ENCODE data around the gene PPARGC1A. TPM values are rescaled to one million over a fixed set of nuclear protein-coding genes. Genes with fewer than 3 reads are reported as not detected.

PPARGC1A gene
- total RNA-seq, 3 donors from 2014 or later: 4.0 to 7.9 (median 6.1) TPM

GRCh38 chr4:23929248-23929647 is 39.4 kb upstream of the PPARGC1A start:
- H3K9me3 ChIP-seq: no peaks in the 10 kb centered on the region
- TF ChIP-seq POLR2A (IDR thresholded peaks at IDR 0.05): no peak
- TF ChIP-seq POLR2AphosphoS5 (IDR thresholded peaks at IDR 0.05): no peak
- TF ChIP-seq CTCF (IDR thresholded peaks at IDR 0.05): no peak
- no peaks in the 10 kb centered on the region for H3K36me3 ChIP-seq
- no peak overlapping the region for H3K27ac ChIP-seq
- intact Hi-C loops (cut with DNase I; ENCODE audit: low total_unique reads): no loop called here
- H3K4me3 ChIP-seq: no peak overlapping the region
- no peaks in the 10 kb centered on the region for H3K27me3 ChIP-seq
- no peak for DNase-seq (ENCODE audit: low spot score in 2 of 2)
- peaks cover 3 to 7% of the 10 kb centered on the region in 2 donors for H3K4me1 ChIP-seq

GRCh38 chr4:23924556-23924955 is 34.7 kb upstream of the PPARGC1A start:
- intact Hi-C loops (cut with DNase I; ENCODE audit: low total_unique reads): no loop called here
- H3K4me3 ChIP-seq: no peak overlapping the region
- TF ChIP-seq POLR2AphosphoS5 (IDR thresholded peaks at IDR 0.05) (no peak), CTCF (IDR thresholded peaks at IDR 0.05) (no peak), POLR2A (IDR thresholded peaks at IDR 0.05) (no peak)
- no peak overlapping the region for H3K27ac ChIP-seq
- DNase-seq (ENCODE audit: low spot score in 2 of 2): no peak
- H3K27me3 ChIP-seq: no peaks in the 10 kb centered on the region
- no peaks in the 10 kb centered on the region for H3K4me1 ChIP-seq
- no peaks in the 10 kb centered on the region for H3K36me3 ChIP-seq
- no peaks in the 10 kb centered on the region for H3K9me3 ChIP-seq

GRCh38 chr4:23923840-23924239 is 34.0 kb upstream of the PPARGC1A start:
- DNase-seq (ENCODE audit: low spot score in 2 of 2): no peak
- Histone ChIP-seq H3K36me3 (no peaks in the 10 kb centered on the region), H3K27me3 (no peaks in the 10 kb centered on the region), H3K9me3 (no peaks in the 10 kb centered on the region), H3K27ac (no peak overlapping the region), H3K4me3 (no peak overlapping the region), H3K4me1 (no peaks in the 10 kb centered on the region)
- TF ChIP-seq POLR2AphosphoS5 (IDR thresholded peaks at IDR 0.05) (no peak), POLR2A (IDR thresholded peaks at IDR 0.05) (no peak), CTCF (IDR thresholded peaks at IDR 0.05) (no peak)
- intact Hi-C loops (cut with DNase I; ENCODE audit: low total_unique reads): no loop called here

GRCh38 chr4:23923141-23923540 is 33.3 kb upstream of the PPARGC1A start:
- no peak overlapping the region for H3K27ac ChIP-seq
- H3K4me1 ChIP-seq: no peaks in the 10 kb centered on the region
- H3K36me3 ChIP-seq: no peaks in the 10 kb centered on the region
- DNase-seq (ENCODE audit: low spot score in 2 of 2): no peak
- no peak for TF ChIP-seq POLR2AphosphoS5 (IDR thresholded peaks at IDR 0.05)
- TF ChIP-seq POLR2A (IDR thresholded peaks at IDR 0.05): no peak
- TF ChIP-seq CTCF (IDR thresholded peaks at IDR 0.05): no peak
- no peak overlapping the region for H3K4me3 ChIP-seq
- intact Hi-C loops (cut with DNase I; ENCODE audit: low total_unique reads): no loop called here
- no peaks in the 10 kb centered on the region for H3K9me3 ChIP-seq
- no peaks in the 10 kb centered on the region for H3K27me3 ChIP-seq

GRCh38 chr4:23922541-23923111 is 32.8 kb upstream of the PPARGC1A start:
- no peaks in the 10 kb centered on the region for H3K4me1 ChIP-seq
- H3K27me3 ChIP-seq: no peaks in the 10 kb centered on the region
- H3K27ac ChIP-seq: no peak overlapping the region
- DNase-seq (ENCODE audit: low spot score in 2 of 2): no peak
- H3K36me3 ChIP-seq: no peaks in the 10 kb centered on the region
- H3K9me3 ChIP-seq: no peaks in the 10 kb centered on the region
- intact Hi-C loops (cut with DNase I; ENCODE audit: low total_unique reads): no loop called here
- no peak overlapping the region for H3K4me3 ChIP-seq
- TF ChIP-seq POLR2AphosphoS5 (IDR thresholded peaks at IDR 0.05): no peak
- no peak for TF ChIP-seq CTCF (IDR thresholded peaks at IDR 0.05)
- no peak for TF ChIP-seq POLR2A (IDR thresholded peaks at IDR 0.05)
